Measurements from ENCODE around the gene OTOF.

DNA sequence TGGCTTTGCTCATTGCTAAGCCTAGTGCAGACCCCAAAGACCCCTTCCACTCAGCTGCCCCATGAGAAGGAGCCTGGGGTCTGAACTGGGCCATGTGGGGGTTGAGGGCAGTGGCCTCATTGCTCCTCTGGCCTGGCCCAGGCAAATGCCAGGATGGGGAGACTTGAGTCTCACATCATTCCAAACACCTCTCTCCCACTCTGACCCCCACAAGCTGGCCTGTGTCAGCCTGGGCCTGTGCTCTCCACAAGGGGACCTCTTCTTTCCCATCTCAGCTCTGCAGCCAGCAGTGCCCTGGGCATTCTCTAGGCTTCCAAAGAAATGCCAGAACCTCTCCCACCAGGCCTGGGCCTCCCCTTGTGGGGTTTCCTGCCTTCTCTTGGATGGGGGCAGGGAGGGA is 45.8 kb upstream of the OTOF start:
- no peak for TF ChIP-seq POLR2A (IDR thresholded peaks at IDR 0.05; ENCODE audit: low read length)
- TF ChIP-seq GATA1 (IDR thresholded peaks at IDR 0.05; ENCODE audit: low read depth, low read length): no peak
